HG03045 (cell line): ENCODE results near the gene SH3PXD2A.

Source experiments
- ATAC-seq: cut with Tn5 transposase; IDR thresholded peaks from one replicate; pipeline ENCODE4 v1.9.1; 2021; ENCODE audit warnings: mild to moderate bottlenecking, moderate library complexity; ENCODE audit not compliant: unreplicated experiment

SH3PXD2A gene

GRCh38 chr10:103575416-103576075 is 279.8 kb downstream of the SH3PXD2A start:
- ATAC-seq, result no peak

GRCh38 chr10:103574097-103575061 is 281.0 kb downstream of the SH3PXD2A start:
- no peak for ATAC-seq

- no peak for ATAC-seq
Observed at GRCh38 chr10:103573205-103573487, 282.2 kb downstream of the SH3PXD2A start.

- no peak for ATAC-seq
Observed at GRCh38 chr10:103572347-103573204, 282.8 kb downstream of the SH3PXD2A start.

GRCh38 chr10:103571656-103571975 is 283.8 kb downstream of the SH3PXD2A start:
- ATAC-seq, result no peak

DNA sequence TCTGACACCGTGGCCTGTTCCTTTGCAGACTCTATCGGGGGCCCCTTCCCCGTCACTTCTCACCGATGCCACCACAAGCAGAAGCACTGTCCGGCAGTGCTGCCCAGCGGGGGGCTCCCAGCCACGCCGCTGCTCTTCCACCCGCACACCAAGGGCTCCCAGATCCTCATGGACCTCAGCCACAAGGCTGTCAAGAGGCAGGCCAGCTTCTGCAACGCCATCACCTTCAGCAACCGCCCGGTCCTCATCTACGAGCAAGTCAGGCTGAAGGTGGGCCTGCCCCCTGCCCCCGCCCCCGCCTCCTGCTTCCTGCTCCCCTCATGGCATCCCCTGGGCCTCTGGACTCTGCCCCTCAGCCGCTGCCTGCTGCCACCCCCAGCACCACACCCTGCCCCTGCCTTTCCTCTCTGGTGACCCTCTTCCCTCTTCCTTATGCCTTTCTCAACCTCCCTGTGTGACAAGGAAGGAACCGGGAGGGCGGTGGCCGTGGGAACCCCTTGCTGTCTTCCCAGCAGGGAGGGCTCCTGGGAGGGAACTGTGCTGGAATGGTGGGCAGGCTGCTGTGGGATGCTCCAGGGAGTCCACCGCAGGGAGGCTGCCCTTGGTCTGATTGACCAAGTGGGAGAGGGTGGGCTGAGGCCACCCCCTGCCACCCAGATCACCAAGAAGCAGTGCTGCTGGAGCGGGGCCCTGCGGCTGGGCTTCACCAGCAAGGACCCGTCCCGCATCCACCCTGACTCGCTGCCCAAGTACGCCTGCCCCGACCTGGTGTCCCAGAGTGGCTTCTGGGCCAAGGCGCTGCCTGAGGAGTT is 284.3 kb downstream of the SH3PXD2A start:
- no peak for ATAC-seq

DNA sequence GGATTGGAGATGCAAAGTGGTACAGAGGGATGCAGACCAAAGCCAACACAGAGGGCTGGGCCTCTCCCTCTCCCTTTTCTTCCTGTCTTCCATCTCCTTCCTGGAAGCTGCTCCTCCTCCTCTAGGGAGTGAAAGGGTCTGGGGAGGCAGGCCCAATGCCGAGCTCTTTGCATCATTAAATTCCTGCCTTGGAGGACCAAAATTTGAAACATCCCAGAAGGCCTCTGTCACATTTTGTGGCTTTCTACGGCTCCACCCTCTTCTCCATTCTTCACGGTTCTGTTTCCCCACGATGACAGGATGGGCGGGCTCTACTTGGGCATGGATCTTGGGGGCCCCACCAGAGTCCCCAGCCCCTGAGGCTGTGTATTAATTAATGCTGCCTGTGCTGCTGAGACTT is 285.5 kb downstream of the SH3PXD2A start:
- no peak for ATAC-seq

GRCh38 chr10:103568505-103568904 is 286.9 kb downstream of the SH3PXD2A start:
- ATAC-seq, result no peak

GRCh38 chr10:103566536-103566935 is 288.8 kb downstream of the SH3PXD2A start:
- no peak for ATAC-seq

DNA sequence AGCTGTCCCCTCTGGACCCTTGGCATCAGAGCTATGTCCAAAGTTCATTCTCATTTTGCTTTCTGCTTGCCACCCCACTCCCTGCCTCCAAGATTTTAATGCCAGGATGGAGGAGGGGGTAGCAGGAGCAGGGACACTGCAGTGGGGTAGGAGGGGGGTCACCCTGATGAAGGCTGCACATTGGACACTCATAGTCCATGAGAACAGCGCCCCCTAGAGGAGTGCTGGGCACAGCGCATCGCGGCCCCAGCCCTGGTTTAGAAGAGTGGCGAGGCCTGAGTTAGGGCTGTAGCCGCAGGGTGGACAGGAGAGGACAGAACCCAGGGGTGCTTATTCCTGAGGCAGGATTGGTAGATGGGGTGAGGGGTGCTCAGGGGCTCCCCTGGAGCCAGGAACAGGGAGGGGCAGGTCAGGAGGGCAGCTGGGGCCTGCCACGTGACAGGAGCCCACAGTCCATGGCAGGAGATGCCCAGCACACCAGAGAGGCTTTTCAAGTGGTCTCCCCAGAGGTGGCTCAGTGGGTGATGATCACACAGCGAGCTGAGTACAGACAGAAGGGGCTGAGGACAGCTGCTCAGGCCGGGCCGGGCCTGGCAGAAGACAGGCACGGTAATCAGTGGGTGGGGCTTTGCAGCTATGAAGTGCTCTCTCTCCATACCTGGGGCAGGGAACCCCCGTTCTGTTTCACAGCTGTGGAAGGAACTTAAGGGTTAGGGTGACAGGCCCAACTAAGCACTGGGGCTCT is 290.4 kb downstream of the SH3PXD2A start:
- ATAC-seq, result no peak

GRCh38 chr10:103564116-103564501 is 291.3 kb downstream of the SH3PXD2A start:
- no peak for ATAC-seq

GRCh38 chr10:103563231-103564115 is 291.9 kb downstream of the SH3PXD2A start:
- no peak for ATAC-seq

DNA sequence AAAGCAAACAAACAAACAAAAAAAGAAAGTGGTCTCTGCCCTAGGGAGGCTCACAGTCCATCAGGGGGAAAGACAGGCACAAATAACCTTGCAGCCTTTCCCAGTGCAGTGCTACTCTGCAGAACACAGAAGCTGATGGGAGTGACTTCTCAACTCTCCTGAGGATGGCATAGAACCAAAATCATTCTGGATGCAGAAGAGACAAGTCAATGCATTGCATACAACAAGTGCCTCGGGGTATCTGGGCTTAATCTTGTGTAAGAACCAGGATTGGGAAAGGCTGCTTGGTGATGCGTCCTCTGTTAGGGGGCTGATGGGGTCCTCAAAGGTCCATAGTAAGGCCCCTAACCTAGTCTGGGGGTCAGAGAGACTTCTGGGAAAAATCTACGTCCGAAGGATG is 293.0 kb downstream of the SH3PXD2A start:
- ATAC-seq, result no peak

DNA sequence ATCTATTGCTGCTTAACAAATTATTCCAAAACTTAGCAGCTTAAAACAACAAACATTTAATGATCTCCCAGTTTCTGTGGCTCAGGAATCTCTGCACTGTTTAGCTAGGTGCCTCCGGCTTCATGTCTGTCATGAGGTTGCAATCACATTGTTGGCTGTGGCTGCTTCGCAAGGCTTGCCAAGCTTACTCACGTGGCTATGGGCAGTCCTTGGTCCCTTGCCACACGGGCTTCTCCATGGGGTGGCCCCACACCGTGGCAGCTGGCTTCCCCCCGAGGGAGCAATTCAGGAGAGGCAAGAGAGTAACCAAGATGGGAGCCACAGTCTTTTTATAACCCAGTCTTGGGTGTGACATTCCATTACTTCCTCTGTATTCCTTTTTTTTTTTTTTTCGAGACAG is 294.5 kb downstream of the SH3PXD2A start:
- ATAC-seq, result no peak

- ATAC-seq, result no peak
Observed at GRCh38 chr10:103559776-103560175, 295.6 kb downstream of the SH3PXD2A start.

GRCh38 chr10:103558911-103559310 is 296.5 kb downstream of the SH3PXD2A start:
- ATAC-seq, result no peak

DNA sequence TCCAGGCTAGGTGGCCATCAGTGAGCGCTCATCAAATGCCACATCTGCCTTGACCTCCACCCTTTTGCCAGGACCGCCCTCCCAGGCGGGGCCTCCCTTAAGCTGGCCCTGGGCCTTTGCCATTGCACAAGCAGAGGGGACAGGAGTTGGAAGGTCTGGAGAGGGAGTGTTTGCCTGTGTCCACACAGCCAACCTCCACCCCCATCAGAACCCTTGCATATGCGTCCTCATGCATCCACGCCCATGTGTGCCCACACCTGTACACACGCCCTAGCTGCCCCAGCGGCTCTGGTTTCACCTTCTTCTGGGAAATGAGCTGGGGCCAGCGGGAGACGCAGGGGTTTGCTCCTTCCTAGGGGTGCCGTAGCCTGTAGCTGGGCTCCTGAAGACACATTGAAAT is 297.9 kb downstream of the SH3PXD2A start:
- ATAC-seq, result no peak

DNA sequence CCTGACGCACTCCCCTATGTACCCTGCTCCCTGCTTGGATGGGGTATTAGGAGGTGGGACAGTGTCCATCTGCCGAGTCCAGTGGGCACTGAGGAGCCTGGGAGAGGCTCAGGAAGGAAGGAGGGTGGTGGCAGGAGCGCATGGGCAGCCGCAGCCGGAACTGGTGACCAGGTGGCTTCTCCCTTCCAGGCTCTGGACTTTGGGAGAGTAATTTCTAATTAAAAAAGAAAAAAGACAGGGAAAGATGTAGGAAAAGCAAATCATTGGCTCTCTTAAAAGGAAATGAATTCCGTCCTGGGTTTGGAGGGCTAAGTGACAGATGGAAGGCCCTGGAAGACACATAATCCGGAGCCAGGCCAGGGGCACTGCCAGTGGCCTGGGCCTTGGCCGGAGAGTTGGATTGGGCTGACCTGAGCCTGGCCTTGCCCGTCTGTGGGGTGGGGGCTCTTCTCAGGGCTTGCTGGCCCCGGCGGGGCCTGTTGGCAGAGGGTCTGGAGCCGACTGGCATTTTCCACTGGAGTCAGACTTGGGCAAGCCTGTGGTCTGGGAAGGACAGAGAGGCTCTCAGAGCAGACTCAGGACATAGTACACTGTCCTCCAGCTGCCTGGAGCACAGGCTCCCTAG is 298.9 kb downstream of the SH3PXD2A start:
- ATAC-seq, result no peak

GRCh38 chr10:103555712-103556111 is 299.7 kb downstream of the SH3PXD2A start:
- ATAC-seq, result no peak
